ENCODE data around the gene PDCD10. TPM values are rescaled to one million over a fixed set of nuclear protein-coding genes. Genes with fewer than 3 reads are reported as not detected.

Gene PDCD10
- polyA plus RNA-seq, 6 donors from 2014 or later, result 85.6 to 156 (median 114) TPM

DNA sequence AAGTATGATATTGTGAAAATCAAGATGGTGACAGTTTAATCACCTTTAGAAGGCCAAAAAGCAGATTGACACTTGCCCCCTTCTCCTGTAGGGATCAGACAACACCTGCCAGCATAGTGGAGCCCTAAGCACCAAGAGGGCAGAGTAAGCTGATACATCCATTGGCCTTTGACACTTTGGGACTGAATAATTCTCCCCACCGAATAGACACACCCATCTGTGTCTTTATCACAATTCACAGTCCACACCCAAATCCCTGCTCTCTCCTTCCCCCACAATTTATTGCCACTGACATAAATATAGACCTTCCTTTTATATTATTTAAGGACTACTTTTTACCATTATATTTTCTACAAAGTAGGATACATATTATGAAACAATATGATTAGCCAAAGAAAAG lies 77.9 kb downstream of the PDCD10 start:
- H3K27me3 Mint-ChIP-seq, result no peaks in the 10 kb centered on the region
- peaks cover 7 to 12% (median 9%) of the 10 kb centered on the region in 3 donors for H3K4me1 Mint-ChIP-seq
- no peak overlapping the region for H3K4me3 Mint-ChIP-seq
- DNase-seq (no peak), ATAC-seq (ENCODE audit: low read depth in 2 of 2) (no peak)
- peaks cover 0 to 15% (median 0%) of the 10 kb centered on the region in 7 donors for H3K9me3 Mint-ChIP-seq
- H3K27ac Mint-ChIP-seq, result no peak overlapping the region
- H3K36me3 Mint-ChIP-seq, result no peaks in the 10 kb centered on the region

- peak within 1 kb of the TSS; percentile 51 to 99 (median 84) for H3K27ac Mint-ChIP-seq
- peak within 1 kb of the TSS; percentile 39 to 87 (median 67) for H3K4me3 Mint-ChIP-seq
- peaks cover 0 to 15% (median 0%) of the 10 kb centered on the region in 7 donors for H3K9me3 Mint-ChIP-seq
- no peaks in the 10 kb centered on the region for H3K27me3 Mint-ChIP-seq
- no peaks in the 10 kb centered on the region for H3K36me3 Mint-ChIP-seq
- DNase-seq (peak; percentile 19), ATAC-seq (ENCODE audit: low read depth in 2 of 2) (peak; percentile 80 to 87)
- peaks cover 18 to 27% (median 25%) of the 10 kb centered on the region in 3 donors for H3K4me1 Mint-ChIP-seq
Measured at GRCh38 chr3:167653760-167654159, 80.9 kb downstream of the PDCD10 start, which contains the start of gene WDR49. Gene WDR49, minus strand, starts transcription at chr3:167653942. Its CDS starts 517 bp downstream, at chr3:167653425.

GRCh38 chr3:167653155-167653554 lies 81.5 kb downstream of the PDCD10 start:
- Mint-ChIP-seq H3K4me3 (peak overlapping the region; percentile 22 to 87 (median 64)), H3K9me3 (peaks cover 0 to 15% (median 0%) of the 10 kb centered on the region in 7 donors), H3K27me3 (no peaks in the 10 kb centered on the region), H3K4me1 (peaks cover 18 to 27% (median 25%) of the 10 kb centered on the region in 3 donors), H3K27ac (peak overlapping the region; percentile 51 to 99 (median 84)), H3K36me3 (no peaks in the 10 kb centered on the region)
- ATAC-seq (ENCODE audit: low read depth in 2 of 2), result no peak
- DNase-seq, result peak; percentile 8

DNA sequence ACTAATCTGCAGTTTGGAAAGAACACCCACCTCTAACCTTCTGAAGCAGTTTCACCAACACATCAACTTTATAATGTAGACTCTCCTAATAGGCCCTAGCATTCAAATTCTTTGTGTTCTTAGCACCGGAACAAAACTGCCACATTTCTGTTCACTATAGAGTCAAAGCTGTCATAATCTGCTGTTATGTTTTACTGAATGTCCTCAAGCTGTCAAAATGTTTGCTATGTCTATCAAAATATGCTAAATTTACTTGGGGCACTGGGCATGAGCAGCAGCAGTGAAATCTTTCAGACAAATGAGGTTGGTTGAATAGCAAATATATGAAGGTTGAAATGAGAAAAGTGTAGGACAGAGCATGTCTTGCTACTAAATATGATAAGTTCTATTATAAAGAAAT lies 82.9 kb downstream of the PDCD10 start:
- peaks cover 0 to 15% (median 0%) of the 10 kb centered on the region in 7 donors for H3K9me3 Mint-ChIP-seq

DNA sequence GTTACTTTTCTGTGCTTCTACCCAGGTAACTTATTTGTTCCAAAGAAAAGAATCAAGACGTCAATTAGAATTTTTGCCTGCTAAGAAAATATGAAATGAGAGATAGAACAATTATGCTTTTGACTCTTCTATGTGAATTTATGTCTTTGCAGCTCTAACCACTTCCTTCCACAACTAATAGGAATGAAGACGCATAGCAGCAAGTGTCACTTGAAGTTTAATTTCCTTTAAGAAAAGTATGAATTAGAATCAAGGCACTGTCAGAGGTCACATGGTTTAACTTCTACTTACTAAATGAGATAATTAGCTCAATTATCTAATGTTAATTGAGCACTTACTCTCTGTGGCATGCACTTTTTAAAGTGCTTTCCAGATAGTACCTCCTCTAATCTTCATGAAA lies 84.2 kb downstream of the PDCD10 start:
- Mint-ChIP-seq H3K27me3 (no peaks in the 10 kb centered on the region), H3K36me3 (peaks cover 0 to 6% of the 10 kb centered on the region in 2 donors), H3K9me3 (peaks cover 4 to 17% (median 7%) of the 10 kb centered on the region in 7 donors), H3K4me1 (peaks cover 18 to 27% (median 25%) of the 10 kb centered on the region in 3 donors), H3K27ac (peak overlapping the region in 4 of 6 donors; percentile 18 to 84 (median 61)), H3K4me3 (peak overlapping the region in 5 of 8 donors; percentile 12 to 58 (median 13))
- no peak for ATAC-seq (ENCODE audit: low read depth in 2 of 2)
- DNase-seq, result no peak

More for the DNA sequence above, 82.9 kb downstream of the PDCD10 start:
- Mint-ChIP-seq H3K4me3 (no peak overlapping the region), H3K36me3 (no peaks in the 10 kb centered on the region), H3K27me3 (no peaks in the 10 kb centered on the region), H3K4me1 (peaks cover 18 to 27% (median 25%) of the 10 kb centered on the region in 3 donors), H3K27ac (peak overlapping the region in 1 of 6 donors; percentile 26)
- DNase-seq (no peak), ATAC-seq (ENCODE audit: low read depth in 2 of 2) (no peak)

GRCh38 chr3:167649746-167650145 lies 84.9 kb downstream of the PDCD10 start:
- ATAC-seq (ENCODE audit: low read depth in 2 of 2) (no peak), DNase-seq (no peak)
- Mint-ChIP-seq H3K9me3 (peaks cover 4 to 17% (median 8%) of the 10 kb centered on the region in 7 donors), H3K4me1 (peaks cover 18 to 27% (median 25%) of the 10 kb centered on the region in 3 donors), H3K4me3 (no peak overlapping the region), H3K27me3 (no peaks in the 10 kb centered on the region), H3K27ac (peak overlapping the region in 2 of 6 donors; percentile 75 to 84), H3K36me3 (peaks cover 0 to 9% of the 10 kb centered on the region in 2 donors)

- peaks cover 4 to 36% (median 8%) of the 10 kb centered on the region in 7 donors for H3K9me3 Mint-ChIP-seq
- H3K4me1 Mint-ChIP-seq, result peaks cover 0 to 1% (median under 1%) of the 10 kb centered on the region in 3 donors
- no peaks in the 10 kb centered on the region for H3K27me3 Mint-ChIP-seq
- H3K36me3 Mint-ChIP-seq, result peaks cover 0 to 9% of the 10 kb centered on the region in 2 donors
- H3K4me3 Mint-ChIP-seq, result no peak overlapping the region
- ATAC-seq (ENCODE audit: low read depth in 2 of 2), result no peak
- DNase-seq, result no peak
- H3K27ac Mint-ChIP-seq, result no peak overlapping the region
Measured at GRCh38 chr3:167644611-167645010, 90.1 kb downstream of the PDCD10 start.

Other genes with a start within 250 kb of the PDCD10 start
- 1 to 10 TPM in 1 of 6 donors, under 1 TPM in 3, not detected in 2; 0.17 to 1.1 (median 0.43) TPM for gene WDR49, start 81.0 kb downstream of the PDCD10 start, polyA plus RNA-seq (ENCODE audit: low read depth in 6 of 6)
- 10 to 100 TPM; 35.3 to 61.8 (median 47.0) TPM for gene SERPINI1, start 829 bp upstream of the PDCD10 start, polyA plus RNA-seq (ENCODE audit: low read depth in 6 of 6)

Data from naive B cell (primary cell).